UCSD-AML1 (cell line): ENCODE data around the gene CDR2L.
"Not testable (repeated sequence)": the region's sequence is repeated elsewhere in the genome, so short reads cannot be mapped to it uniquely, and the experiment has no call there.

Experiments
- DNase-seq: peaks from one replicate; lab custom pipeline; 2025; ENCODE audit not compliant: unreplicated experiment; lab: John Stamatoyannopoulos, UW

Gene CDR2L

DNA sequence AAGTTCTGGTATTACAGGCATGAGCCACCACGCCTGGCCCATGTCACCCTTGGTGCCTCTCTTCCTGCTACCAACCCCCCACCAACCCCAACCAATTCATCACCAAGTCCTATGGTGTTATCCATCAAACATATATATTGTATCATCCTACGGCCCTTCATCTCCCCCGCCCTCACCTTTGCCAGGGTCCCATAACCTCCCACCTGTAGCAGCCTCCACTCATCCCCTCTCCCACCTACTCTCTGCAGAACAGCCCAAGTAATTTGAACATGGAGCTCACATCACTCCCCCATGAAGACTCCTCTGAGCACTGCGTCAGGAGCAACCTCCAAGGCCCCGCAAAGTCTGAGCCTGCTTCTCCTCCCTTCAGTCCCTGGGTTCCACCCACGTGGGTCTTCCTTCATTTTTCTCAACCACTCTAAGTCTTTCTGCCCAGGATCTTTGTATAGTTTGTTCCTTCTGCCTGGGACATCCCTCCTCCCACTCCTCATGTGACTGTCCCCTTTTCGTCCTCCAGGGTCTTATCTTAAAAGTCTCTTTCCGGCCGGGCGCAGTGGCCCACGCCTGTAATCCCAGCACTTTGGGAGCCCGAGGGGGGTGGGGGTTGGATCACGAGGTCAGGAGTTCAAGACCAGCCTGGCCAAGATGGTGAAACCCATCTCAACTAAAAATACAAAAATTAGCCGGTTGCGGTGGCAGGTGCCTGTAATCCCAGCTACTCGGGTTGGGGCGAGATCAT lies 7.9 kb upstream of the CDR2L start:
- no peak for DNase-seq

DNA sequence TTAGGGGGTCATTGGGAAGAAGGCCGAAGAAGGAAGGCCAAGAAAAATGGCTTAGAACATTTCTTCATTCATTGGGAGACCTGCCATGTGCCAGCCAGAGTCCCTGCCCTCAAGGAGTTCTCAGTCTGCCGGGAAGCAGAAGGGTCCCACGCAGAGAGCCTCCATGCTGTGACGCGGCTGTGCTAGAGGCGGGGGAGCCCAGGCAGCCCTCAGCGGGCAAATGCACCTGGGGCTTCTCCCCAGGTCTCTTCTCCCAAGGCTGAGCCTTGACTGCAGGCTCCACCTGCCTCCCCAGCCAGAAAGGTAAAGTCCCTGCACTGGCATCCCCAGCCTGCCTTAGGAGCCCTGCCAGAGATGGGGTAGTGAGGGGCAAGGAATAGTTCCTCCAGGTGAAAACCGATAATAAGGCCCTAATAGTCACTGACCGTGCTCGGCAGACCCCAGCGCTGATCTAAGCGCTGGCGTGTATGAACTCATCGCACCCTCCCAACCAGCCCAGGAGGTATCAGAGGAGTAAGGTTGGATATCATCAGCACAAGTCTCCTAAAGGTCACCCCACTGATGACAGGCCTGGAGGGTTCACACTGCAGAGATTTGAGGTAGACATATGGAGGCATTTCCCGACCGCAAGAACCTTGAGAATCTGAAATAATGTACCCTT lies 6.0 kb upstream of the CDR2L start:
- no peak for DNase-seq

DNA sequence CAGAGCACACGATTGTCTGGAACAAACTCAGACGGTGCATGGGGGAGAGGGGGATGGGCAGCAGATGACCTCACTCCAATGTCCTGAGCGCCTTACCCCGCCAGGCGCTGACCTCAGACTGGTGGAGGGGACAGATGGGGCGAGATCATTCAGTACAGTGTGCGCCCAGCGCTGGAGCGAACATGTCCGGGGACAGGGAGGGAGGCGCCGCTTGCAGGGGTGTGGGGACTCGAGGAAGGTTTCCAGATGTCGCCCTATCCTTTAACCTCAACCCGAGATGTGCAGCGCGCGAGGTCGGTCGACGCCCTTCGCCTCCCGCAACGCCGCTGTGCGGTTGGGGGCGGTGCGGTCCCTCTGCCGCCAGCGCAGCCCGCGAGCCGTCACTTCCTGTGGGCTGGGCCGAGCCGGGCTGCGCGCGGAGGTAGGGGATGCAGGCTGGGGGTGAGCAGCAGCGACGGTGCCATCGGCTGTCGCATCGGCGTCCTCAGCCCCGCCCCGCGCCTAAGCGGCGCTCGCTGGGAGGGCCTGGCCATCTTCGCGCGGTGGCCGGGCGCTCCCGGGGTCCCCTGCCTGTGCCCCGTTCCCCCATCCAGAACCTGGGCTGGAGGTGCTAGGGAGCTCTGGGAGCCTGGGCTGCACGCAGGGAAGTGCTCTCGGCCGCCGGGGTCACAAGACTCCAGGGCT lies 5.3 kb upstream of the CDR2L start:
- peak; percentile 53 for DNase-seq

DNA sequence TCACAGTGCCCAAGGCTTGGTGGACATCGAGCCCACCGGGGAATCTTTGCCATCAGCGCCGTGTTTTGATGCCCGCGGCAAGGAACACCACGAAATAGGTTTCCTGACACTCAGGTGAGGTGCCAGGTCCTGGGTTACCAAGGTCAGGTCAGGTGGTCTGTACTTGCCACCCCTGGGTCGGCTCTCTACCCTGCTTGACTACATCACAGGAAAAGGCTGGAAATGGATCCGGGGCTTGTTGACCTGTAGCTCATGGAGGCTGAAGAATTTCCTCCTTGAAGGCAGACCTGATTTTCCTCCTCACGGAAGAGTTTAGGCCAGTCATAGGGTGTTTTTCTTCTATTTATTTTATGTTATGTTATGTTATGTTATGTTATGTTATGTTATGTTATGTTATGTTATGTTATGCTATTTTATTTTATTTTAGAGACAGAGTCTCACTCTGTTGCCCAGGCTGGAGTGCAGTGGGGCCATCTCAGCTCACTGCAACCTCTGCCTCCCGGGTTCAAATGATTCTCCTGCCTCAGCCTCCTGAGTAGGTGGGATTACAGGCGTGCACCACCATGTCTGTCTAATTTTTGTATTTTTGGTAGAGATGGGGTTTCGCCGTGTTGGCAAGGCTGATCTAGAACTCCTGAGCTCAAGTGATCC lies 4.6 kb upstream of the CDR2L start:
- not testable (repeated sequence) for DNase-seq

DNA sequence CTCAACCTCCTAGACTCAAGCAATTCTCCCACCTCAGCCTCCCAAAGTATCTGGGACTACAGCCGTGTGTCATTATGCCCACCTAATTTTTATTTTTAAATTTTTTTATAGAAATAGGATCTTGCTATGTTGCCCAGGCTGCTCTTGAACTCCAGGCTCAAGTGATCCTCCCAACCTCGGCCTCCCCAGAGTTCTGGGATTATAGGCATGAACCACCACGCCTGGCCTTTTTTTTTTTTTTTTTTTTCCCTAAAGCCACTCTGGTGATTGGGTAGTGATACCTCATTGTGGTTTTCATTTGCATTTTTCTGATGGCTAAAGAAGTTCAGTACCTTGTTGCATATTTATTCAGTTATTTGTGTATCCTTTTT lies 1.2 kb upstream of the CDR2L start:
- DNase-seq: no peak

DNA sequence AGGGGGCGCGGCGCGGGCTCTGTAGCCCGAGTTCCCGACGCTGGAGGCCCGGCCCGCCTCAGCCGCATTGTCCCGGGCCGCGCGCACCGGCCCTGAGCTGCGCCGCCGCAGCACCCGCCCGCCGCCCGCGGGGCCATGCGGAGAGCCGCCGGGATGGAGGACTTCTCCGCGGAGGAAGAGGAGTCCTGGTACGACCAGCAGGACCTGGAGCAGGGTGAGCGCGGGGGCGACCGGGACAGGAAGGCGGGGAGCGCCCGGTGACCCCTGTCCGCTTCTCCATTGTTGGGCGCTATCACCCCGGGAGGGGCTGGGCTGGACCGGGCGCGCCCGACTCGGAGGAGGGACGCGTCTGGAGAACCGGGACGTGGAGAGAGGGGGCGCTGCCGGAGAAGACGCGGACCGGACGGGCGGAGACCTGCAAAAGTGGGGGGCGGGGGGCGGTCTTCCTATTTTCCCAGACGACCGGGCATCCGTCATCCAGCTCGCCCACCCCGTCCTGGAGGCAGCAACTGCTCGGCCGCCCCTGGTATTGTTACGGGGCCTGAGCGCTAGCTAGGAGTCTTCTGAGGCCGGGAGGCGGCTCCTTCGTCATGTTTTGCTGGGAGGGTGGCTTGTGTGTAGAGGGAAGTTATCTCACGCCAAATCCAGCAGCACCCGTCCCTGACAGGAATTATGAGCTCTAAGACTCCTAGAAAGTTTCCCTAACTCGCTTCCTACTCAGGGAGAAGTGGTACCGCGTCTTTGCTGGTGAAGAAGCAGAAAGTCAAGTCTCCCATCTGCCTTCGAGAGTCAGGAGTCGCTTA lies 678 bp downstream of the CDR2L start:
- DNase-seq: peak; percentile 45

DNA sequence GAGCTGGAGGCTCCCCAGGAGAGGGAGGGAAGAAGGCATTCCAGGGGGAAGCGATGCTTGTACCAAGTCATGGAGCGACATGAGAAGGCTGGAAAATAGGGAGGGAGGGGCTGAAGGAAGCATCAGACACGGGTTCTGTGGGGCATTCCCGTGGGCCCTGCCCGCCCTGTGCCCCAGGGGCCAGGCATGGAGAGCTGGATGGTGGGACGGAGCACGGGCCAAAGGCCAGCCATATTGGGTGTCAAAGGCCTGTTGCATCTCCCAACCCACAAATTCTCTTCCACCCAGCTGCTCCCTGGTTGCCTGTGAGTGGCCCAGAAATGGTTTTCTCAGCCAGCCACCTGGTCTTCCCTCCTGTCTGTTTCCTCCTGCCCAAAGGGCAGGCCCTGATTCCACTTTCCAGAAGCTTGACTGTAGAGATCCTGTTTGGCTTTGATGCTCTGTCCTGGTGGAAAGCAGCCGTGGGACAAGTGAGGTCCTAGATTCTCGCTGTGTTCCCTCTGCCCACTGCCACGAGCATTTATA lies 3.2 kb downstream of the CDR2L start:
- no peak for DNase-seq

DNA sequence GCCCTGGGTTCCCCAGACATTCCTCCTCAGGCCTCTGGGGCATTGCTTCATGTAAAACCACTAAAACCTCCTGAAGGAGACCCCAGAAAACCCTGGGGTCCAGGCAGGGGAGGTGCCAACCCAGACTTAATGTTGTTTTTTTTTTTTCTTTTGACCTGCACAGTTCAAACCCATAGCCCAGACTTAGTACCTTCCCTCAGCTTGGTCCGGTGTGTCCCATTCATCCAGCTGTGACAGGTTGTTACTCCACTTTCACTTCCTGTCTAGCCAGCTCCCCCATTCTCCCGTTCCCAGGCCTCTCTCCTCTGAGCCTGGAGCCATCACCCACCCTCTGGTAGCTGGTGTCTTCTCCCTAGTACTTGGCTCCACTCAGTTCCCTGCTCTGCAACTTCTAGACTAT lies 4.8 kb downstream of the CDR2L start:
- DNase-seq: no peak

DNA sequence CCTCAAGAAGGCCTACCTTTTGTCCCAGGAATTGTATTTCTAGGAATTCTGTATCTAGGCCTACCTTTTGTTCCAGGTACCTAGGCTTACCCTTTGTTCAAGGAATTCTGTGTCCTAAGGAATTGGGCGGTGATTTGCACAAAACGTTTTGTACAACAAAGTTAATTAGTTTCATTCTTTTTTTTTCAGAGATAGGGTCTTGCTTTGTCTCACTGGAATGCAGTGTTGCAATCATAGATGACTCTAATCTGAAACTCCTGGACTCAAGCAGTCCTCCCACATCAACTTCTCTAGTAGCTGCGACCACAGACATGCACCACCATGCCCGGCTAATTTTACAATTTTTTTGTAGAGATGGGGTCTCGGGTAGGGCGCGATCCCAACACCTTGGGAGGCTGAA lies 7.0 kb downstream of the CDR2L start:
- DNase-seq: no peak

DNA sequence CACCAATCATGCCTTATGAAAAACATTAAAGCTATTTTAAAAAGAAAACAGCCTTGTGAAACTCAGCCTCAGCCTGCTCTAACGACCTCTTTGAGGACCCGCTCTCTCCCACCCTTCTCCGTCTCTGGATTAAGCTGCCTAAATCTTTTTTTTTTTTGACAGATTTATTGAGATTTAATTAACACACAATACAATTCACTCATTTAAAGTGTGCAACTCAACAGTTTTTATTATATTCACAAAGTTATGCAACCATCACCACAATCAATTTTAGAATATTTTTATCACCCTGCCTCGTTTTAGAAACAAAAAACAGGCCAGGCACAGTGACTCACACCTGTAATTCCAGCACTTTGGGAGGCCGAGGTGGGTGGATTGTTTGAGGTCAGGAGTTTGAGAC lies 8.4 kb downstream of the CDR2L start:
- no peak for DNase-seq

DNA sequence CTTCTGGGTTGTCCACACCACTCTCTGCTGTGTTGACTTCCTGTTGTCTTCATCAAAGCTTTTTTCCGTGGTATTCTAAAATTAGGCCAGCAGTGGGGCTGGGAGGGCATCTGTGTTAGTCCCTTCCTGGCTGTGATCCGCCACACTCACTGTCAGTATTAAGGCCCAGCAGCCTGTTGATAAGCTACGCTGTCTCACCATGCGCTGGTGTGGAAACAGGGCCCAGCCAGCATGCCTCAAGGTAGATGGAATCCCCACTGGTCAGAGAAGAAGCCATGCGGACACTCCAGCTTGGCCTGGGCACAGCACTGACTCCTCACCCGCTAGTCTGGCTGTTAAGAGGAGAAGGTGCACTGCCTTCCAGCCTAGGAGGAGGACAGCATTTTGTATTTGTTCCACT lies 11.4 kb downstream of the CDR2L start:
- peak; percentile 24 for DNase-seq

DNA sequence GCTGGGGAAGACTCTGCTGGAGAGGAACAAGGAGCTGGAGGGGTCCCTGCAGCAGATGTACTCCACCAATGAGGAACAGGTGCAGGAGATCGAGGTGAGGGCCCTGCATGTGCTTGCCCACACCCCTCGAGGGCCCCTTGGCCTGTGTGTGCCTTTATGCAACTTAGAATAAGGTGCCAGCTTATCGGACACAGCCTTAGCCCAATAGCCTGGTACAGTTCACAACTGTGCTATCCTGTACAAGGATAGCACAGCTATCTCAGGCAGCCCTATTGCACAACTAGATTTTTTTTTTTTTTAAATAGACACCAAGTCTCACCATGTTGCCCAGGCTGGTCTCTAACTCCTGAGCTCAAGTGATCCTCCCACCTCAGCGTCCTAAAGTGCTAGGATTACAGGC lies 12.1 kb downstream of the CDR2L start:
- no peak for DNase-seq

DNA sequence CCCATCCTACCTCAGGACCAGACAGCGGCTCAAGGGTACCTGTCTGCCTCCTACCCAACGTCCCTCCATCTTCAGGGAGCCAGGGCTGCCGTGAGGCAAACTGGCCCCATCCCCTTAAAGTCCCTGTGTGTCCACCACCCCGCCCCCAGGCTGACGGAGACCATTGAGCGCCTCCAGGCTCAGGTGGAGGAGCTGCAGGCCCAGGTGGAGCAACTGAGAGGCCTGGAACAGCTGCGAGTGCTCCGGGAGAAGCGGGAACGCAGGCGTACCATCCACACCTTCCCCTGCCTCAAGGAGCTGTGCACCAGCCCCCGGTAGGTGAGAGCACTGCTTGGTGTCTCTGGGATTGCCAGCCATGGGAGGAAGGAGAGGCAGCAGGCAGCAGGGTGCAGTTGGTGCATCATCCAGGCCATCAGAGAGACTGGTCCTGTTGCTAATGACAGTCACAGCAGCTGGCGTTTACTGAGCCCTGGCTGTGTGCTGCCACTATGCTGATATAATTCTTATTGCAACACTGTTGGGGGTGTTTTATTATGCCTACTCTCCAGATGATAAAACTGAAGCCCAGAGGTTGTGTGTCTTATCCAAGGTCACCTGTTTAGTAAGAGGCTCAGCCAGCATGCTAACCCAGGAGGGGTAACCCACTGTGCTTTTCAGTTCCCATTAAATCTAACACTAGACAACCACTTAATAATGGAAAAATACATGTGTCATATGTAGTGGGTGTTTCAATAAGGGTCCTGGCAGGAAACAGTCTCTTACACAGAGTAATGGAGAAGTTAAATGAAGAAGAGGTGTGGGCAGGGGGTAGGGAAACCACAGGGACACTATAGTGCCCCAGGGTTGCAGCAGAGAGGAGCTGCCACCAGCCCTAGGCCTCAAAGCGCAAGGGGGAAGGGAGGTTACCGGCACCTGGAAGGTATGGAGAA lies 14.7 kb downstream of the CDR2L start:
- no peak for DNase-seq

DNA sequence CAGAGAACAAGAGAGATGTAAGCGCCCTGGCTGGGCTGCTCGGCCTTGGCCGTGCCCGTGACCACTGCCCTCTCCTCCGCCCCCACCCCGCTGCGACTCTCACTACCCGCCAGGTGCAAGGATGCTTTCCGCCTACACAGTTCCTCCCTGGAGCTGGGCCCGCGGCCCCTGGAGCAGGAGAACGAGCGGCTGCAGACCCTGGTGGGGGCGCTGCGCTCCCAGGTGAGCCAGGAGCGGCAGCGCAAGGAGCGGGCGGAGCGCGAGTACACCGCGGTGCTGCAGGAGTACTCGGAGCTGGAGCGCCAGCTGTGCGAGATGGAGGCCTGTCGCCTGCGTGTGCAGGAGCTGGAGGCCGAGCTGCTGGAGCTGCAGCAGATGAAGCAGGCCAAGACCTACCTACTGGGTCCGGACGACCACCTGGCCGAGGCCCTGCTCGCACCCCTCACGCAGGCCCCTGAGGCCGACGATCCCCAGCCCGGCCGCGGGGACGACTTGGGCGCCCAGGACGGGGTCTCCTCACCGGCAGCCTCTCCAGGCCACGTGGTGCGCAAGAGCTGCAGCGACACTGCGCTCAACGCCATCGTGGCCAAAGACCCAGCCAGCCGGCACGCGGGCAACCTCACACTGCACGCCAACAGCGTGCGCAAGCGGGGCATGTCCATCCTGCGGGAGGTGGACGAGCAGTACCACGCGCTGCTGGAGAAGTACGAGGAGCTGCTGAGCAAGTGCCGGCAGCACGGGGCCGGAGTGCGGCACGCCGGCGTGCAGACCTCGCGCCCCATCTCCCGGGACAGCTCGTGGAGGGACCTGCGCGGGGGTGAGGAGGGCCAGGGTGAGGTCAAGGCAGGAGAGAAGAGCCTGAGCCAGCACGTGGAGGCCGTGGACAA lies 15.9 kb downstream of the CDR2L start:
- no peak for DNase-seq

DNA sequence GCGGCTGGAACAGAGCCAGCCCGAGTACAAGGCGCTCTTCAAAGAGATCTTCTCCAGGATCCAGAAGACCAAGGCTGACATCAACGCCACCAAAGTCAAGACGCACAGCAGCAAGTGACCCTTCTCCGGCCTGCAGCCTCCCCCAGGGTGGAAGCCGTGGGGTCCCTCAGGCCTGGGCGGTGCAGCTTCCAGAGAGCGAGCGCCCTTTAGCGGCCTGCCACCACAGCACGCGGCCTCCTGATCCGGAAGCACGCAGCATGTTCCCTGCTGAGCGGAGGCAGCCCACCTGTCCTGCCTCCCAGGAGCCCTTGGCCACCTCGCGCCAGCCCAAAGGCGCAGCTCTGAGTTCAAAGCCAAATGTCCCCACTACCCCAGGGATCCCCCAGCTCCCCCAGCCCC lies 16.5 kb downstream of the CDR2L start:
- no peak for DNase-seq

DNA sequence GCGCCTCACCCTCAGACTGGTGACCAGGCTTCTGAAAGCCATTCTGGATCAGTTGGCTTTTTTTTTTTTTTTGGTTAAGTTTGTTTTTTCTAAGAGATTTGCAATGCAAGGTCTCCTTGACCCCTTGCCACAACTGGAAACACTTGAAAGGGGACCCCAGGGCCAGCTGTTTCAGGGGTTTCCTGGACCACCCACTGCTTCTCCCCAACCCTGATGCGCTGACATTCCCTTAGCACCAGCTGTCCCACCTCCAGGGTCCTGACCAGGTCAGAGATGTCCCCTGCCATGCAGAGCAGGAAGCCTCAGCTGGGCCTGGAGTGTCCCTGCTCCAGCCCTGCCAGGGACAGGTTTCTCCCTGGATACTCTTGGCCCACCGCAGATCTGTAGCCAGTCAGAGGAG lies 16.9 kb downstream of the CDR2L start:
- DNase-seq: no peak

DNA sequence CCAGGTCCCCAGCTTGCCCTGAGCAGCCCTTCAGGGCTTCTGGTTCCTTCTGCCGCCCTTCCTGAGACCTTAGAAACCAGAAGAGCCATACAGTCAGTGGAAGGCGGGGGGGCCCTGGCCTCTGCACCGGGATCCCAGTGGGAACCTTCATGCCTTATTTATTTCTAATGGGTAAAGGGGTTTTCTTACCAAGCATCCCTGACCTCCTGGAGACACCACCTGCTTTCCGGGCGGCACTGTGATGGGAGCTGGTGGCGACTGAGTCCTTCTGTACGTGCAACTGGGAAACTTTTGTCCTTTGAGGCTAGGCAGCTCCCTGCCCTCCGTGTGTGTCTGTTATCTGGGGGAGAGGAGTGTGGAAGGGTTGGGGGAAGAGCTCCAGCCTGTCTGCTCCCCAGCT lies 17.9 kb downstream of the CDR2L start:
- no peak for DNase-seq

DNA sequence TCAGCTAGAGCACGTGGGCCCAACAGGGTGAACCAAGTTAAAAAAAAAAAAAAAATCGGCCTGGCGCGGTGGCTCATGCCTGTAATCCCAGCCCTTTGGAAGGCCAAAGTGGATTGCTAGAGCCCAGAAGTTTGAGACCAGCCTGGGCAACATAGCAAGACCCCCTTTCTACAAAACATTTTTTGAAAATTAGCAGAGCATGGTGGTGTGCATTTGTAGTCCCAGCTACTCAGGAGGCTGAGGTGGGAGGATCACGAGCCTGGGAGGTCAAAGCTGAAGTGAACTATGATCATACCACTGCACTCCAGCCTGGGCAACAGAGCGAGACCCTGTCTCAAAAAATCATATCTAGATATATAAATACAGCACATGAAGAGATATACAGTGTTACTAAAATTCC lies 18.7 kb downstream of the CDR2L start:
- not testable (repeated sequence) for DNase-seq

DNA sequence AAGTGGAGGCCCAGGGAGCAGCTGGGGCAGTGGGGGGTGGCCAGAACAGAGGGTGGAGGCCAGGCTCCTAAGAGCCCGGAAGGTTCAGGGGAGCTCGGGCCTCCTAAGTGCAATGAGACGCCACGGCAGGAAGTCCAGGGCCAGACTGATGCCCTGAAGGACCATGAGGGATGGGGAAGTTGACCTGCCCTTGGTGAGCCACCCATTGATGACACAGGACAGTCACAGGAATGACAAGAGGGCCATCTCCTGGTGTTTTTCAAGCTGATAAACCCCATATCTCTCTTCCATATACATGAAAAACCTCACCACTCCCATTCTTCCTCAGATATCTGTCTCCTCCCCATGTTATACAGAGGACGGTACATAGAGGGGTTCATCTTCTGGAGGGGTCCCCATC lies 19.2 kb downstream of the CDR2L start:
- DNase-seq: no peak
